Thymus (tissue), 11 donors: ENCODE results near the gene LRRC8E. TPM values are rescaled to one million over a fixed set of nuclear protein-coding genes. Genes with fewer than 3 reads are reported as not detected.
A peak's percentile ranks its signal among the peaks of the same experiment; 100 is the strongest.

Experiments
- DNase-seq, 9 donors: peaks; one replicate each; pipeline ENCODE4 v3.0.0-alpha.2; 2013; ENCODE audit warnings: low spot score in 9 of 9, low read depth in 6 of 9, missing footprints in 1 of 9
- H3K27ac ChIP-seq, 2 donors: one replicate each; pipeline ENCODE4 v1.5.1; 2013; ENCODE audit warnings: control low read depth in 1 of 2, low read depth in 1 of 2, low read length in 1 of 2, mild to moderate bottlenecking in 1 of 2, moderate library complexity in 1 of 2
- H3K27me3 ChIP-seq, 2 donors: one replicate each; pipeline ENCODE4 v1.5.1; 2013; ENCODE audit warnings: low read length in 1 of 2; ENCODE audit not compliant: control insufficient read depth in 2 of 2, insufficient read depth in 1 of 2
- H3K36me3 ChIP-seq, 2 donors: one replicate each; pipeline ENCODE4 v1.5.1; 2013; ENCODE audit warnings: low read length in 1 of 2, mild to moderate bottlenecking in 1 of 2, moderate library complexity in 1 of 2; ENCODE audit not compliant: control insufficient read depth in 2 of 2, insufficient read depth in 2 of 2
- H3K4me1 ChIP-seq, 2 donors: one replicate each; pipeline ENCODE4 v1.5.1; 2013; ENCODE audit warnings: low read length in 2 of 2; ENCODE audit not compliant: control insufficient read depth in 2 of 2, insufficient read depth in 2 of 2
- H3K4me3 ChIP-seq, 2 donors: one replicate each; pipeline ENCODE4 v1.5.1; 2013; ENCODE audit warnings: low read length in 2 of 2, control low read depth in 1 of 2, mild to moderate bottlenecking in 1 of 2
- H3K9me3 ChIP-seq, 2 donors: one replicate each; pipeline ENCODE4 v1.5.1; 2013; ENCODE audit warnings: low read length in 1 of 2, mild to moderate bottlenecking in 1 of 2; ENCODE audit not compliant: control insufficient read depth in 2 of 2, insufficient read depth in 1 of 2
- WGBS: extraction: QIAGEN DNeasy Blood & Tissue Kit; methylation state at CpG from one replicate; pipeline ENCODE4 v1.1.7; 2013; 5-methylcytosine and 5-hydroxymethylcytosine counted together
- polyA plus RNA-seq: library from polyadenylated mRNA; stranded (reverse); fragments of 200-250 nt; gene quantifications from one replicate; pipeline ENCODE4 v1.2.3, GENCODE V29; 2013
- total RNA-seq: library from RNA; stranded (reverse); fragments of 120-200 nt; gene quantifications from one replicate; pipeline ENCODE4 v1.2.4, GENCODE V29; 2013
- donor health status: healthy.

Gene LRRC8E
- total and polyA plus RNA-seq, 2 donors, result 0.05 to 0.27 TPM

GRCh38 chr19:7865262-7865911, 22.9 kb upstream of the LRRC8E start:
- Histone ChIP-seq H3K36me3 (peaks cover 0 to 5% of the 10 kb centered on the region in 2 donors), H3K9me3 (peaks cover 0 to 11% of the 10 kb centered on the region in 2 donors), H3K27me3 (peaks cover 36 to 86% of the 10 kb centered on the region in 2 donors), H3K27ac (no peak overlapping the region), H3K4me3 (no peak overlapping the region), H3K4me1 (peaks cover 14 to 46% of the 10 kb centered on the region in 2 donors)
- WGBS, result 48% methylated on average over 10 of the region's 10 CpGs
- no peak for DNase-seq

GRCh38 chr19:7866399-7867091, 21.8 kb upstream of the LRRC8E start:
- Histone ChIP-seq H3K27me3 (peaks cover 37 to 85% of the 10 kb centered on the region in 2 donors), H3K4me1 (peaks cover 10 to 43% of the 10 kb centered on the region in 2 donors), H3K4me3 (no peak overlapping the region), H3K36me3 (peaks cover 0 to 5% of the 10 kb centered on the region in 2 donors), H3K9me3 (peaks cover 0 to 9% of the 10 kb centered on the region in 2 donors), H3K27ac (no peak overlapping the region)
- DNase-seq, result no peak
- 86% methylated on average over 12 of the region's 12 CpGs for WGBS

GRCh38 chr19:7867092-7867844, 21.0 kb upstream of the LRRC8E start:
- H3K27me3 ChIP-seq, result peaks cover 39 to 85% of the 10 kb centered on the region in 2 donors
- H3K4me1 ChIP-seq, result peaks cover 3 to 43% of the 10 kb centered on the region in 2 donors
- 94% methylated on average over 9 of the region's 9 CpGs for WGBS

GRCh38 chr19:7868326-7868670, 20.0 kb upstream of the LRRC8E start:
- Histone ChIP-seq H3K27me3 (peaks cover 43 to 88% of the 10 kb centered on the region in 2 donors), H3K27ac (no peak overlapping the region), H3K4me1 (peaks cover 2 to 43% of the 10 kb centered on the region in 2 donors)

More at GRCh38 chr19:7867092-7867844, 21.0 kb upstream of the LRRC8E start:
- Histone ChIP-seq H3K27ac (no peak overlapping the region), H3K4me3 (no peak overlapping the region), H3K36me3 (peaks cover 0 to 5% of the 10 kb centered on the region in 2 donors), H3K9me3 (peaks cover 2 to 17% of the 10 kb centered on the region in 2 donors)
- no peak for DNase-seq

GRCh38 chr19:7868671-7869452, 19.4 kb upstream of the LRRC8E start:
- no peaks in the 10 kb centered on the region for H3K36me3 ChIP-seq

More at GRCh38 chr19:7868326-7868670, 20.0 kb upstream of the LRRC8E start:
- peaks cover 2 to 25% of the 10 kb centered on the region in 2 donors for H3K9me3 ChIP-seq
- peaks cover 0 to 3% of the 10 kb centered on the region in 2 donors for H3K36me3 ChIP-seq
- 12% methylated on average over 21 of the region's 21 CpGs for WGBS
- H3K4me3 ChIP-seq, result peak overlapping the region; percentile 25 to 48
- no peak for DNase-seq

GRCh38 chr19:7869453-7869909, 18.8 kb upstream of the LRRC8E start:
- DNase-seq, result peak in 5 of 9 donors; percentile 56 to 77 (median 68)
- Histone ChIP-seq H3K4me3 (peak overlapping the region in 1 of 2 donors; percentile 48), H3K9me3 (peaks cover 2 to 27% of the 10 kb centered on the region in 2 donors), H3K4me1 (peaks cover 3 to 45% of the 10 kb centered on the region in 2 donors), H3K27ac (peak overlapping the region in 1 of 2 donors; percentile 43), H3K36me3 (no peaks in the 10 kb centered on the region), H3K27me3 (peaks cover 42 to 88% of the 10 kb centered on the region in 2 donors)
- WGBS, result 2% methylated on average over 47 of the region's 47 CpGs

More at GRCh38 chr19:7868671-7869452, 19.4 kb upstream of the LRRC8E start:
- DNase-seq, result peak; percentile 51 to 93 (median 85)
- Histone ChIP-seq H3K4me3 (peak overlapping the region; percentile 25 to 48), H3K9me3 (peaks cover 2 to 27% of the 10 kb centered on the region in 2 donors), H3K27me3 (peaks cover 43 to 88% of the 10 kb centered on the region in 2 donors), H3K4me1 (peaks cover 2 to 43% of the 10 kb centered on the region in 2 donors), H3K27ac (peak overlapping the region; percentile 37 to 63)
- WGBS, result under 1% methylated on average over 67 of the region's 67 CpGs

GRCh38 chr19:7869910-7870511, 18.3 kb upstream of the LRRC8E start:
- no peak overlapping the region for H3K27ac ChIP-seq
- H3K36me3 ChIP-seq, result no peaks in the 10 kb centered on the region
- H3K9me3 ChIP-seq, result peaks cover 4 to 27% of the 10 kb centered on the region in 2 donors
- peaks cover 45 to 88% of the 10 kb centered on the region in 2 donors for H3K27me3 ChIP-seq
- H3K4me3 ChIP-seq, result peak overlapping the region in 1 of 2 donors; percentile 48
- peaks cover 7 to 50% of the 10 kb centered on the region in 2 donors for H3K4me1 ChIP-seq
- 23% methylated on average over 30 of the region's 30 CpGs for WGBS
- DNase-seq, result peak in 2 of 9 donors; percentile 58 to 61
